PC-9 (cell line): ENCODE measurements around the gene ARL9.

Experiments
- EZH2 ChIP-seq: fragments of 200-600 bp; sonication (generic); IDR thresholded peaks from 2 replicates; pipeline ENCODE4 v1.8.0; 2017; ENCODE audit warnings: antibody characterized with exemption, low read depth
- TF ChIP-seq, protein P1 (sequence below): fragments of 200-600 bp; sonication (generic); conservative IDR thresholded peaks from 2 replicates; pipeline ENCODE4 v1.6.1; 2017; ENCODE audit warnings: mixed run types, antibody characterized with exemption, mild to moderate bottlenecking, moderate library complexity

GRCh38 chr4:56513517-56513916 lies 7.9 kb downstream of the ARL9 start:
- TF ChIP-seq, protein P1, sequence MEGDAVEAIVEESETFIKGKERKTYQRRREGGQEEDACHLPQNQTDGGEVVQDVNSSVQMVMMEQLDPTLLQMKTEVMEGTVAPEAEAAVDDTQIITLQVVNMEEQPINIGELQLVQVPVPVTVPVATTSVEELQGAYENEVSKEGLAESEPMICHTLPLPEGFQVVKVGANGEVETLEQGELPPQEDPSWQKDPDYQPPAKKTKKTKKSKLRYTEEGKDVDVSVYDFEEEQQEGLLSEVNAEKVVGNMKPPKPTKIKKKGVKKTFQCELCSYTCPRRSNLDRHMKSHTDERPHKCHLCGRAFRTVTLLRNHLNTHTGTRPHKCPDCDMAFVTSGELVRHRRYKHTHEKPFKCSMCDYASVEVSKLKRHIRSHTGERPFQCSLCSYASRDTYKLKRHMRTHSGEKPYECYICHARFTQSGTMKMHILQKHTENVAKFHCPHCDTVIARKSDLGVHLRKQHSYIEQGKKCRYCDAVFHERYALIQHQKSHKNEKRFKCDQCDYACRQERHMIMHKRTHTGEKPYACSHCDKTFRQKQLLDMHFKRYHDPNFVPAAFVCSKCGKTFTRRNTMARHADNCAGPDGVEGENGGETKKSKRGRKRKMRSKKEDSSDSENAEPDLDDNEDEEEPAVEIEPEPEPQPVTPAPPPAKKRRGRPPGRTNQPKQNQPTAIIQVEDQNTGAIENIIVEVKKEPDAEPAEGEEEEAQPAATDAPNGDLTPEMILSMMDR = no peak
- TF ChIP-seq EZH2 = no peak
